ENCODE measurements around the gene FAM114A1. TPM values are rescaled to one million over a fixed set of nuclear protein-coding genes. Genes with fewer than 3 reads are reported as not detected.

FAM114A1 gene
- total RNA-seq, 1 experiment from 2014 or later: 32.0 TPM

GRCh38 chr4:38979511-38980230 lies 112.1 kb downstream of the FAM114A1 start:
- BruUV-seq (replicated peaks): no TSS peak
- ChIA-PET CTCF (no interaction called here), POLR2A (no interaction called here)
- TF ChIP-seq POLR2AphosphoS5 (IDR thresholded peaks at IDR 0.05; ENCODE audit: low read depth, low read length): no peak
- no peak for TF ChIP-seq CTCF (IDR thresholded peaks at IDR 0.05)
- TF ChIP-seq REST (IDR thresholded peaks at IDR 0.05; ENCODE audit: insufficient read depth in 1 of 2, low read depth in 2 of 2, low read length in 1 of 2): no peak
- no peak for TF ChIP-seq SIN3A (IDR thresholded peaks at IDR 0.05; ENCODE audit: borderline replicate concordance, insufficient read depth, low read depth, low read length)
- TF ChIP-seq TCF7L2 (IDR thresholded peaks at IDR 0.05; ENCODE audit: low read depth, low read length): no peak
- ATAC-seq (no peak), DNase-seq (ENCODE audit: low read depth, low spot score) (no peak)
- Histone ChIP-seq H3K36me3 (ENCODE audit: control insufficient read depth, insufficient read depth, low read length) (no peaks in the 10 kb centered on the region), H3K27me3 (ENCODE audit: control insufficient read depth, insufficient read depth, low read length) (no peaks in the 10 kb centered on the region), H3K4me3 (ENCODE audit: low read depth in 2 of 2, low read length in 2 of 2) (no peak overlapping the region), H3K9me3 (ENCODE audit: control insufficient read depth, insufficient read depth, low read depth, low read length) (no peaks in the 10 kb centered on the region), H3K4me1 (ENCODE audit: control insufficient read depth, insufficient read depth, low read length) (no peaks in the 10 kb centered on the region), H3K27ac (ENCODE audit: low read length) (no peak overlapping the region)
- intact Hi-C loops (cut with micrococcal nuclease; ENCODE audit: unreplicated experiment): no loop called here
- in situ Hi-C loops (cut with HindIII; ENCODE audit: low pct_unique_long_range_greater_than_20kb, low sequenced_read_pairs): no loop called here

GRCh38 chr4:38980903-38981676 lies 113.5 kb downstream of the FAM114A1 start:
- no peak for ATAC-seq
- no peak for TF ChIP-seq SIN3A (IDR thresholded peaks at IDR 0.05; ENCODE audit: borderline replicate concordance, insufficient read depth, low read depth, low read length)
- TF ChIP-seq CTCF (IDR thresholded peaks at IDR 0.05): no peak
- TF ChIP-seq TCF7L2 (IDR thresholded peaks at IDR 0.05; ENCODE audit: low read depth, low read length): no peak
- intact Hi-C loops (cut with micrococcal nuclease; ENCODE audit: unreplicated experiment): no loop called here
- CTCF ChIA-PET: no interaction called here
- POLR2A ChIA-PET: no interaction called here
- Histone ChIP-seq H3K27me3 (ENCODE audit: control insufficient read depth, insufficient read depth, low read length) (no peaks in the 10 kb centered on the region), H3K4me1 (ENCODE audit: control insufficient read depth, insufficient read depth, low read length) (no peaks in the 10 kb centered on the region), H3K4me3 (ENCODE audit: low read depth in 2 of 2, low read length in 2 of 2) (no peak overlapping the region), H3K9me3 (ENCODE audit: control insufficient read depth, insufficient read depth, low read depth, low read length) (no peaks in the 10 kb centered on the region), H3K36me3 (ENCODE audit: control insufficient read depth, insufficient read depth, low read length) (no peaks in the 10 kb centered on the region), H3K27ac (ENCODE audit: low read length) (no peak overlapping the region)
- BruUV-seq (replicated peaks): no TSS peak
- in situ Hi-C loops (cut with HindIII; ENCODE audit: low pct_unique_long_range_greater_than_20kb, low sequenced_read_pairs): no loop called here
- DNase-seq (ENCODE audit: low read depth, low spot score): no peak
